Hepatocyte (in vitro differentiated cells): ENCODE data around the gene AZU1.
A peak's percentile ranks its signal among the peaks of the same experiment; 100 is the strongest.

ENCODE experiments used
- EZH2 ChIP-seq: fragments of 200-600 bp; sonication (generic); IDR thresholded peaks from 2 replicates; pipeline ENCODE4 v1.6.1; 2016; ENCODE audit warnings: antibody characterized with exemption, mild to moderate bottlenecking, borderline replicate concordance
- TF ChIP-seq, protein P1 (sequence below): fragments of 200-600 bp; sonication (generic); IDR thresholded peaks from 2 replicates; pipeline ENCODE4 v1.5.1; 2016; ENCODE audit warnings: antibody characterized with exemption, mild to moderate bottlenecking; ENCODE audit not compliant: poor library complexity

DNA sequence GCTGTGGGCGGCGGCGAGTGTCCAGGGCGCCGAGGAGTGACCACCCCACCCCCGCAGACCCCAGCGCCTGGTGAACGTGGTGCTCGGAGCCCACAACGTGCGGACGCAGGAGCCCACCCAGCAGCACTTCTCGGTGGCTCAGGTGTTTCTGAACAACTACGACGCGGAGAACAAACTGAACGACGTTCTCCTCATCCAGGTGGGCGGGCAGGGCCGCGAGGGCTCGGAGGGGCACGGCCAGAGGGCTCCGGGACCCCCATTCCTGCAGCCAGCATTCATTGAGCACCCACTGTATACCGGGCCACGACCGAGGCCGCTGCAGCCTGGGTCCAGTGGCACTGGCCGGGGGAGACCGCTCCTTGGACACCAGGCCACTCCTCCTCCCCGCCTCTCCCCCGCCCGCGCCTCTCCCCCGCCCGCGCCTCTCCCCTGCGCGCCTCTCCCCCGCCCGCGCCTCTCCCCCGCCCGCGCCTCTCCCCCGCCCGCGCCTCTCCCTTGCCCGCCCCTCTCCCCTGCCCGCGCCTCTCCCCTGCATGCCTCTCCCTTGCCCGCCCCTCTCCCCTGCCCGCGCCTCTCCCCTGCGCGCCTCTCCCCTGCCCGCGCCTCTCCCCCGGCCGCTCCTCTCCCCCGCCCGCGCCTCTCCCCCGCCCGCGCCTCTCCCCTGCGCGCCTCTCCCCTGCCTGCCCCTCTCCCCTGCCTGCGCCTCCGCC lies 16.4 kb downstream of the AZU1 start:
- TF ChIP-seq, protein P1, sequence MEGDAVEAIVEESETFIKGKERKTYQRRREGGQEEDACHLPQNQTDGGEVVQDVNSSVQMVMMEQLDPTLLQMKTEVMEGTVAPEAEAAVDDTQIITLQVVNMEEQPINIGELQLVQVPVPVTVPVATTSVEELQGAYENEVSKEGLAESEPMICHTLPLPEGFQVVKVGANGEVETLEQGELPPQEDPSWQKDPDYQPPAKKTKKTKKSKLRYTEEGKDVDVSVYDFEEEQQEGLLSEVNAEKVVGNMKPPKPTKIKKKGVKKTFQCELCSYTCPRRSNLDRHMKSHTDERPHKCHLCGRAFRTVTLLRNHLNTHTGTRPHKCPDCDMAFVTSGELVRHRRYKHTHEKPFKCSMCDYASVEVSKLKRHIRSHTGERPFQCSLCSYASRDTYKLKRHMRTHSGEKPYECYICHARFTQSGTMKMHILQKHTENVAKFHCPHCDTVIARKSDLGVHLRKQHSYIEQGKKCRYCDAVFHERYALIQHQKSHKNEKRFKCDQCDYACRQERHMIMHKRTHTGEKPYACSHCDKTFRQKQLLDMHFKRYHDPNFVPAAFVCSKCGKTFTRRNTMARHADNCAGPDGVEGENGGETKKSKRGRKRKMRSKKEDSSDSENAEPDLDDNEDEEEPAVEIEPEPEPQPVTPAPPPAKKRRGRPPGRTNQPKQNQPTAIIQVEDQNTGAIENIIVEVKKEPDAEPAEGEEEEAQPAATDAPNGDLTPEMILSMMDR: no peak
- peak; percentile 7 for TF ChIP-seq EZH2
